Measurements from ENCODE around the gene LAMC1. TPM values are rescaled to one million over a fixed set of nuclear protein-coding genes. Genes with fewer than 3 reads are reported as not detected.

Gene LAMC1
- total RNA-seq, 4 donors from 2014 or later, result 26.3 to 275 (median 60.0) TPM

DNA sequence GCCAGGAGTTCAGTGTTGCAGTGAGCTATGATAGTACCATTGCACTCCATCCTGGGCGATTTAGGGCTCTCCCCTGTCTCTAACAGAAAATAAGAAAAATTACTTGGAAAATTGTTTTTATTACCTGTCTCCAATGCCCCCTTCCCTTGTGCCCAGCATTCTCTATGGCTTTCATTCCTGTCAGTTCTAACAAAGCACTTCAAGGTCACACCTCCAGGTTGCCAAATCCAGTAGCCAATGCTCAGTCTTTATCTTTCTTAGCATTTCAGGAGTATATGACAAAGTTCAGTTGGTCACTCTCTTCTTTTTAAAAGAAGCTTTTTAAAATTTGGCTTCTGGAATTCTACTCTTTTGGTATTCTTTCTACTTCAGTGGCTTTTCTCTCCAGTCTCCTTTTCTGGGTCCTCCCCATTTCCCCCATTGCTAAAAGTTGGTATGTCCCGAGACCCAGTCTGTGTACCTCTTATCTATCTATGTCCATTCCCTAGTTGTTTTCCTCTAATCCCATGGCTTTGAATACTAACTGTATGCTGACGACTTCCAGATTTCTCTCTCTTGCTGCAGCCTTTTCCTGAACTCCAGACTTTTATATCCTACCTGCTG is 69.9 kb downstream of the LAMC1 start:
- Histone ChIP-seq H3K36me3 (no peaks in the 10 kb centered on the region), H3K4me3 (no peak overlapping the region), H3K9me3 (no peaks in the 10 kb centered on the region), H3K27me3 (no peaks in the 10 kb centered on the region), H3K27ac (no peak overlapping the region), H3K4me1 (peaks cover 0 to 86% (median 17%) of the 10 kb centered on the region in 3 donors)
- no peak for DNase-seq
- TF ChIP-seq POLR2A (IDR thresholded peaks at IDR 0.05), result no peak
- TF ChIP-seq, protein P1, sequence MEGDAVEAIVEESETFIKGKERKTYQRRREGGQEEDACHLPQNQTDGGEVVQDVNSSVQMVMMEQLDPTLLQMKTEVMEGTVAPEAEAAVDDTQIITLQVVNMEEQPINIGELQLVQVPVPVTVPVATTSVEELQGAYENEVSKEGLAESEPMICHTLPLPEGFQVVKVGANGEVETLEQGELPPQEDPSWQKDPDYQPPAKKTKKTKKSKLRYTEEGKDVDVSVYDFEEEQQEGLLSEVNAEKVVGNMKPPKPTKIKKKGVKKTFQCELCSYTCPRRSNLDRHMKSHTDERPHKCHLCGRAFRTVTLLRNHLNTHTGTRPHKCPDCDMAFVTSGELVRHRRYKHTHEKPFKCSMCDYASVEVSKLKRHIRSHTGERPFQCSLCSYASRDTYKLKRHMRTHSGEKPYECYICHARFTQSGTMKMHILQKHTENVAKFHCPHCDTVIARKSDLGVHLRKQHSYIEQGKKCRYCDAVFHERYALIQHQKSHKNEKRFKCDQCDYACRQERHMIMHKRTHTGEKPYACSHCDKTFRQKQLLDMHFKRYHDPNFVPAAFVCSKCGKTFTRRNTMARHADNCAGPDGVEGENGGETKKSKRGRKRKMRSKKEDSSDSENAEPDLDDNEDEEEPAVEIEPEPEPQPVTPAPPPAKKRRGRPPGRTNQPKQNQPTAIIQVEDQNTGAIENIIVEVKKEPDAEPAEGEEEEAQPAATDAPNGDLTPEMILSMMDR (IDR thresholded peaks at IDR 0.05), result no peak
- intact Hi-C loops (cut with DNase I), result no loop called here
- WGBS, 2 donors, result 74 to 92% methylated on average over 3 of the region's 3 CpGs

DNA sequence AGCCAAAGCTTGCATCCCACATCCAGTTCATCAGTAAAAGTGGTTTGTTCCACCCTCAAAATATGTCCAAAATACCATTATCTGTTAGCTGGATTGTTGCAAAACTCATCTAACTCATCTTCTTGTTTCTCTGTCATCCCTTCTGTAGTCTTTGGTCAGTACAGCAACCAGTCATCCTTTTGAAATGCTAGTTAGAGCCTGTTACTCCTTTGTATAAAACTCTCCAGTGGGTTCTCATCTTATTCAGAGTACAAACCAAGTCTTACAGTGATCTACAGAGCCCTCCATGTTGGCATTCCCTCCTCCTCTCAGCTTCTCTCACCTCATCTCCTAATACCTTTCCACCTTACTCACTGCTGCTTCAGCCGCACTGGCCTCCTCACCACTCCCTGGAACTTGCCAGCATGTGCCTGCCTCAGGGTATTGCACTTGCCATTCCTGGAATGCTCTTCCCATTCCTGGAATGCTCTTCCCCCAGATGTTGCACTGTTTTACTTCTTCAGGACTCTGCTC is 70.6 kb downstream of the LAMC1 start:
- TF ChIP-seq, protein P1 (IDR thresholded peaks at IDR 0.05), result no peak
- no peak for TF ChIP-seq POLR2A (IDR thresholded peaks at IDR 0.05)
- Histone ChIP-seq H3K4me3 (no peak overlapping the region), H3K9me3 (no peaks in the 10 kb centered on the region), H3K4me1 (peaks cover 0 to 90% (median 17%) of the 10 kb centered on the region in 3 donors), H3K36me3 (no peaks in the 10 kb centered on the region), H3K27me3 (no peaks in the 10 kb centered on the region), H3K27ac (no peak overlapping the region)
- DNase-seq, result no peak
- intact Hi-C loops (cut with DNase I), result no loop called here
- 38 to 67% methylated on average over 1 of the region's 1 CpG for WGBS, 2 donors

DNA sequence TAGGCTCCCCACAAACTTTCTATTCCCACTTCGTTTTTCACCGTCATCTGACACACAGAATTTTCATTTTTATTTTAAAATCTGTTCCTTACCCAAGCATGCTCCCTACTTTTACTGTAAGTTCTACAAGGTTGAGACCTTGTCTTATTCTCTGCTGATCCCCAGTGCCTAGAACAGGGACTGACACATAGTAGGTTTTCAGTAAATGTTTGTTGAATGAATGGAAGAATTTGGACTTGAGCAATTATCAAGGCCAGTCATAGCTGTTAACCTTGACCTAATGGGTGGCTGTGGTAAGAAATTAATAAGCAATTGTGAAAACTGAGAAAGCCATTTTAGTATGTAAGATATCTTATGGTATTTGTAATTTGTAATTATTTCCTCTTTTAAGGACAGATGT is 71.1 kb downstream of the LAMC1 start:
- no peak overlapping the region for H3K27ac ChIP-seq
- no peak overlapping the region for H3K4me3 ChIP-seq
- intact Hi-C loops (cut with DNase I), result no loop called here
- H3K27me3 ChIP-seq, result no peaks in the 10 kb centered on the region
- TF ChIP-seq, protein P1 (IDR thresholded peaks at IDR 0.05), result no peak
- TF ChIP-seq POLR2A (IDR thresholded peaks at IDR 0.05), result no peak
- H3K36me3 ChIP-seq, result no peaks in the 10 kb centered on the region
- DNase-seq, result no peak
- peaks cover 0 to 87% (median 14%) of the 10 kb centered on the region in 3 donors for H3K4me1 ChIP-seq
- H3K9me3 ChIP-seq, result no peaks in the 10 kb centered on the region
- WGBS, 2 donors, result 58 to 61% methylated on average over 2 of the region's 2 CpGs

GRCh38 chr1:183096351-183096750 is 73.1 kb downstream of the LAMC1 start:
- Histone ChIP-seq H3K4me1 (peaks cover 0 to 86% (median 14%) of the 10 kb centered on the region in 3 donors), H3K36me3 (no peaks in the 10 kb centered on the region), H3K4me3 (no peak overlapping the region), H3K27ac (peak overlapping the region in 2 of 4 donors; percentile 6 to 52), H3K27me3 (no peaks in the 10 kb centered on the region), H3K9me3 (no peaks in the 10 kb centered on the region)
- TF ChIP-seq, protein P1 (IDR thresholded peaks at IDR 0.05), result no peak
- TF ChIP-seq POLR2A (IDR thresholded peaks at IDR 0.05), result no peak
- 71 to 75% methylated on average over 2 of the region's 2 CpGs for WGBS, 2 donors
- intact Hi-C loops (cut with DNase I), result no loop called here
- DNase-seq, result no peak

GRCh38 chr1:183096894-183097293 is 73.7 kb downstream of the LAMC1 start:
- no peak for TF ChIP-seq POLR2A (IDR thresholded peaks at IDR 0.05)
- TF ChIP-seq, protein P1 (IDR thresholded peaks at IDR 0.05), result no peak
- intact Hi-C loops (cut with DNase I), result no loop called here
- no peaks in the 10 kb centered on the region for H3K27me3 ChIP-seq
- no peak for DNase-seq
- H3K4me3 ChIP-seq, result peak overlapping the region in 1 of 4 donors; percentile 16
- no peaks in the 10 kb centered on the region for H3K9me3 ChIP-seq
- no peaks in the 10 kb centered on the region for H3K36me3 ChIP-seq
- H3K27ac ChIP-seq, result peak overlapping the region in 3 of 4 donors; percentile 6 to 52 (median 38)
- peaks cover 0 to 86% (median 16%) of the 10 kb centered on the region in 3 donors for H3K4me1 ChIP-seq
- WGBS, 2 donors, result 52 to 69% methylated on average over 3 of the region's 3 CpGs
